GM12878 (cell line): Measurements from ENCODE around the gene TRPC1. TPM values are rescaled to one million over a fixed set of nuclear protein-coding genes. Genes with fewer than 3 reads are reported as not detected.

Experiments used
- ATAC-seq: fragments of 200-7000 bp; cut with Tn5 transposase; 3 replicates; pipeline ENCODE4 v1.9.1; 2020; ENCODE audit warnings: mild to moderate bottlenecking, moderate library complexity
- BruUV-seq: library from RNA; stranded (reverse); fragments of 400-500 nt; replicated peaks from 2 replicates; lab custom pipeline; 2021; lab: Mats Ljungman, UMichigan
- CTCF ChIA-PET: fragments of 300-600 bp; sonication (Branson Sonifier 250); formaldehyde crosslinking; extraction: SDS; loops from one replicate; lab custom pipeline; 2021; ENCODE audit warnings: inconsistent platforms; lab: Yijun Ruan, JAX
- POLR2A ChIA-PET: fragments of 350-600 bp; formaldehyde crosslinking; extraction: SDS; loops from one replicate; lab custom pipeline; 2021; ENCODE audit warnings: inconsistent platforms; lab: Charles Lee
- RAD21 ChIA-PET: fragments of 300-600 bp; sonication (Branson Sonifier 250); formaldehyde crosslinking; loops from one replicate; lab custom pipeline; 2023; ENCODE audit warnings: antibody characterized with exemption; ENCODE audit not compliant: unreplicated experiment; lab: Charles Lee
- SMC1A ChIA-PET: fragments of 300-600 bp; sonication (Branson Sonifier 250); formaldehyde crosslinking; loops from one replicate; lab custom pipeline; 2023; ENCODE audit not compliant: unreplicated experiment, uncharacterized antibody; lab: Charles Lee
- DNase-seq: peaks from one replicate; pipeline ENCODE4 v3.0.0-alpha.2; 2011; ENCODE audit warnings: low read depth, low spot score
- FAIRE-seq: peaks from 3 replicates; lab custom pipeline; 2011; peaks lifted over from hg19 to GRCh38; lab: Jason Lieb, UNC
- H2AFZ ChIP-seq: 2 replicates; pipeline ENCODE4 v1.6.0; 2011; ENCODE audit warnings: low read depth, low read length, control low read depth; ENCODE audit not compliant: control insufficient read depth
- H3K27ac ChIP-seq: 2 replicates; pipeline ENCODE4 v1.5.1; 2011; ENCODE audit warnings: control low read depth; ENCODE audit not compliant: control insufficient read depth, insufficient read depth
- H3K27me3 ChIP-seq, 2 experiments: replicated peaks in 1 of 2; 2 replicates each; pipeline versions ENCODE4 v1.6.0 to v1.6.1; 2011; ENCODE audit warnings: low read length in 1 of 2; ENCODE audit not compliant: control insufficient read depth in 2 of 2, insufficient read depth in 2 of 2
- H3K36me3 ChIP-seq, 2 experiments: 2 replicates each; pipeline ENCODE4 v1.5.1; 2011; ENCODE audit warnings: low read length in 1 of 2; ENCODE audit not compliant: control insufficient read depth in 2 of 2, insufficient read depth in 2 of 2
- H3K4me1 ChIP-seq: 2 replicates; pipeline ENCODE4 v1.6.1; 2011; ENCODE audit warnings: mild to moderate bottlenecking, low read length, moderate library complexity, mixed read lengths; ENCODE audit not compliant: control insufficient read depth, insufficient read depth
- H3K4me2 ChIP-seq: 2 replicates; pipeline ENCODE4 v1.6.0; 2011; ENCODE audit warnings: control low read depth; ENCODE audit not compliant: control insufficient read depth, insufficient read depth
- H3K4me3 ChIP-seq: fragments of 200-600 bp; sonication (generic); 2 replicates; pipeline ENCODE4 v1.5.1; 2016
- H3K79me2 ChIP-seq: 2 replicates; pipeline ENCODE4 v1.6.0; 2011; ENCODE audit warnings: low read length; ENCODE audit not compliant: control insufficient read depth, insufficient read depth
- H3K9ac ChIP-seq: 2 replicates; pipeline ENCODE4 v1.8.0; 2011; ENCODE audit warnings: low read length, control low read depth, mixed read lengths; ENCODE audit not compliant: control insufficient read depth, insufficient read depth
- H3K9me3 ChIP-seq: replicated peaks from 3 replicates; pipeline ENCODE4 v1.5.1; 2011; ENCODE audit warnings: mild to moderate bottlenecking, low read length; ENCODE audit not compliant: control insufficient read depth, insufficient read depth
- H4K20me1 ChIP-seq: 2 replicates; pipeline ENCODE4 v1.6.0; 2011; ENCODE audit not compliant: control insufficient read depth, insufficient read depth
- CEBPZ ChIP-seq: fragments of 150-350 bp; IDR thresholded peaks from 2 replicates; pipeline ENCODE4 v1.6.1; 2016; ENCODE audit warnings: low read depth, low read length
- CHD2 ChIP-seq: IDR thresholded peaks from 2 replicates; pipeline ENCODE4 v1.6.1; 2011; ENCODE audit warnings: low read depth, low read length, improper control_type of control experiment, borderline replicate concordance
- CREM ChIP-seq: IDR thresholded peaks from 2 replicates; pipeline ENCODE4 v1.6.1; 2014; ENCODE audit warnings: antibody characterized with exemption, low read depth
- DPF2 ChIP-seq: fragments of 450-650 bp; IDR thresholded peaks from 2 replicates; pipeline ENCODE4 v1.6.1; 2017; ENCODE audit warnings: mild to moderate bottlenecking
- ETV6 ChIP-seq, 2 experiments: fragments of 450-650 bp in 1 of 2; IDR thresholded peaks in 1 of 2; conservative IDR thresholded peaks in 1 of 2; 2 replicates each; pipeline ENCODE4 v1.6.1; 2014; ENCODE audit warnings: antibody characterized with exemption in 1 of 2, borderline replicate concordance in 1 of 2, low read depth in 1 of 2, mild to moderate bottlenecking in 1 of 2, moderate library complexity in 1 of 2
- NFIC ChIP-seq: IDR thresholded peaks from 2 replicates; pipeline ENCODE4 v1.6.1; 2012; ENCODE audit warnings: low read depth, mild to moderate bottlenecking, inconsistent platforms, low read length, moderate library complexity
- POLR2AphosphoS2 ChIP-seq: IDR thresholded peaks from 2 replicates; pipeline ENCODE4 v1.6.1; 2011; ENCODE audit warnings: low read depth, mild to moderate bottlenecking, low read length, improper control_type of control experiment, moderate library complexity
- SMAD1 ChIP-seq: fragments of 450-650 bp; IDR thresholded peaks from 2 replicates; pipeline ENCODE4 v1.6.1; 2018; ENCODE audit warnings: mild to moderate bottlenecking, low read depth; ENCODE audit not compliant: partially characterized antibody
- SMAD5 ChIP-seq: IDR thresholded peaks from 2 replicates; pipeline ENCODE4 v1.6.1; 2016; ENCODE audit warnings: antibody characterized with exemption, low read depth
- SMC3 ChIP-seq: IDR thresholded peaks from 2 replicates; pipeline ENCODE4 v1.6.1; 2011; ENCODE audit warnings: low read length, improper control_type of control experiment, borderline replicate concordance
- TCF3 ChIP-seq: IDR thresholded peaks from 2 replicates; pipeline ENCODE4 v1.6.1; 2012; ENCODE audit warnings: low read depth, mild to moderate bottlenecking, low read length, borderline replicate concordance; ENCODE audit not compliant: insufficient read depth
- TCF7 ChIP-seq: IDR thresholded peaks from 2 replicates; pipeline ENCODE4 v1.6.1; 2014; ENCODE audit warnings: antibody characterized with exemption, borderline replicate concordance
- USF1 ChIP-seq: IDR thresholded peaks from 2 replicates; pipeline ENCODE4 v1.6.1; 2011; ENCODE audit warnings: borderline replicate concordance, low read depth, mild to moderate bottlenecking, moderate library complexity, mixed read lengths, low read length; ENCODE audit not compliant: insufficient read depth; ENCODE audit errors: extremely low read length
- ZNF384 ChIP-seq: IDR thresholded peaks from 2 replicates; pipeline ENCODE4 v1.6.1; 2012; ENCODE audit warnings: low read depth, mild to moderate bottlenecking, low read length, improper control_type of control experiment, borderline replicate concordance
- WGBS: methylation state at CpG from one replicate; pipeline ENCODE4 v1.1.6; 2016; ENCODE audit warnings: low lambda C conversion rate; ENCODE audit not compliant: insufficient replicate concordance, insufficient coverage; ENCODE audit errors: missing lambda C conversion rate; 5-methylcytosine and 5-hydroxymethylcytosine counted together
- in situ Hi-C: fragments of 300-500 bp; cut with MboI; formaldehyde crosslinking; loops from 9 replicates; pipeline ENCODE4 v1.14.3; 2018; ENCODE audit warnings: mixed read lengths
- intact Hi-C: fragments of 100-400 bp; cut with micrococcal nuclease; formaldehyde crosslinking; loops from one replicate; pipeline ENCODE4 v1.14.2; 2022; ENCODE audit not compliant: unreplicated experiment
- polyA plus RNA-seq, 11 experiments: library from polyadenylated mRNA; depleted of rRNA in 4 of 11; unstranded in 6 of 11; stranded (reverse) in 5 of 11; fragments of >200 nt; fragmentation: Nextera tagmentation in 4 of 11; fragmentation: Illumina TruSeq in 1 of 11; extraction: Ambion mirVana in 4 of 11; extraction: Trizol in 1 of 11; gene quantifications; 1 replicate in 1 of 11; 2 replicates in 10 of 11; pipeline versions ENCODE4 v1.2.1 to v1.2.3, GENCODE V29; 2011 to 2016; ENCODE audit warnings: inconsistent platforms in 2 of 11, missing spikeins in 2 of 11, low read depth in 1 of 11
- total RNA-seq, 4 experiments: library from RNA; depleted of rRNA in 3 of 4; stranded (reverse); fragments of >200 nt in 3 of 4; fragmentation: Illumina TruSeq in 1 of 4; extraction: Trizol in 1 of 4; gene quantifications; 2 replicates each; pipeline versions ENCODE4 v1.2.1 to v1.2.3, GENCODE V29; 2013 to 2021
- TF ChIP-seq, protein P1 (sequence below): fragments of 450-650 bp; IDR thresholded peaks from 2 replicates; pipeline ENCODE4 v1.6.1; 2017; ENCODE audit warnings: borderline replicate concordance

TRPC1 gene
- total and polyA plus RNA-seq, 10 of the 15 experiments (the other 5 are each of a cell fraction or from before 2014, with no cell fraction given) = 0.05 to 2.9 (median 0.17) TPM

- Histone ChIP-seq H4K20me1 (no peaks in the 10 kb centered on the region), H2AFZ (no peak overlapping the region), H3K4me1 (no peaks in the 10 kb centered on the region), H3K79me2 (no peaks in the 10 kb centered on the region), H3K27ac (no peak overlapping the region), H3K4me3 (no peak overlapping the region), H3K9ac (no peak overlapping the region), H3K36me3 (no peaks in the 10 kb centered on the region), H3K27me3 (no peaks in the 10 kb centered on the region; a peak in 1 of 4 replicates), H3K9me3 (no peaks in the 10 kb centered on the region), H3K4me2 (no peak overlapping the region)
- WGBS = 14% methylated on average over 4 of the region's 4 CpGs
- in situ Hi-C loops = no loop called here
- RAD21 ChIA-PET = interaction anchor here (1.1 kb wide), 1 partner anchor 16 kb away, joined by 3 read pairs; no protein-coding TSS in a partner anchor
- SMC1A ChIA-PET = interaction anchor here (0.6 to 1.1 kb wide), 4 partner anchors 9 to 158 kb away, joined by 3 to 5 read pairs (median 4); no protein-coding TSS in a partner anchor
- no TSS peak for BruUV-seq
- intact Hi-C loops = no loop called here
- peak; percentile 89 for FAIRE-seq
- POLR2A ChIA-PET = no interaction called here
- DNase-seq = no peak
- CTCF ChIA-PET = interaction anchor here (0.6 to 1.3 kb wide), 9 partner anchors 9 to 161 kb away, joined by 3 to 7 read pairs (median 4); partner anchors contain the start of gene U2SURP
- peak; percentile 82 for ATAC-seq
- TF ChIP-seq DPF2 (no peak), CREM (no peak), SMAD5 (no peak), SMAD1 (no peak), CEBPZ (no peak), SMC3 (peak; percentile 38; the same call in 1 of the 2 replicates), USF1 (no peak), POLR2AphosphoS2 (no peak), TCF7 (no peak), ZNF384 (no peak), NFIC (no peak), ETV6 (conservative IDR thresholded peaks at IDR 0.05 in 1 of 2, IDR thresholded peaks at IDR 0.05 in 1 of 2; ENCODE audit: borderline replicate concordance in 1 of 2, low read depth in 1 of 2) (no peak), CHD2 (no peak), TCF3 (no peak)
- TF ChIP-seq, protein P1, sequence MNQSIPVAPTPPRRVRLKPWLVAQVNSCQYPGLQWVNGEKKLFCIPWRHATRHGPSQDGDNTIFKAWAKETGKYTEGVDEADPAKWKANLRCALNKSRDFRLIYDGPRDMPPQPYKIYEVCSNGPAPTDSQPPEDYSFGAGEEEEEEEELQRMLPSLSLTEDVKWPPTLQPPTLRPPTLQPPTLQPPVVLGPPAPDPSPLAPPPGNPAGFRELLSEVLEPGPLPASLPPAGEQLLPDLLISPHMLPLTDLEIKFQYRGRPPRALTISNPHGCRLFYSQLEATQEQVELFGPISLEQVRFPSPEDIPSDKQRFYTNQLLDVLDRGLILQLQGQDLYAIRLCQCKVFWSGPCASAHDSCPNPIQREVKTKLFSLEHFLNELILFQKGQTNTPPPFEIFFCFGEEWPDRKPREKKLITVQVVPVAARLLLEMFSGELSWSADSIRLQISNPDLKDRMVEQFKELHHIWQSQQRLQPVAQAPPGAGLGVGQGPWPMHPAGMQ = no peak
These were observed 120.6 kb downstream of the TRPC1 start for GRCh38 chr3:142844339-142844977.
